Measurements from ENCODE around the gene SLC9A2.

SLC9A2 gene

DNA sequence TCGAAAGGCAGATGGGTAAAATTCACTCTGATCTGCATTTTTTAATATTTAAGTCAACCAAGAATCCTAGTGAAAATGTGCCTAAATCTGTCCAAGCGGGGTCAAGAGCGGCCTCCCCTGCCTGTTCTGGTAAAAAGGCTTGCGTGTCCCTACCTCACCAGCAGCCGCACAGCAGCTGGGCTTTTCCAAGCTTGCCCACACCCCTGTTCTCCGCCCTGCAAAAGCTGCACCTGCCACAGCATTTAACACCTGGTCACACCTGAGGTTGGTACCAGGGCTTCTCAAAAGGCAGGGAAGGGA, 116.7 kb downstream of the SLC9A2 start:
- no peak for DNase-seq

DNA sequence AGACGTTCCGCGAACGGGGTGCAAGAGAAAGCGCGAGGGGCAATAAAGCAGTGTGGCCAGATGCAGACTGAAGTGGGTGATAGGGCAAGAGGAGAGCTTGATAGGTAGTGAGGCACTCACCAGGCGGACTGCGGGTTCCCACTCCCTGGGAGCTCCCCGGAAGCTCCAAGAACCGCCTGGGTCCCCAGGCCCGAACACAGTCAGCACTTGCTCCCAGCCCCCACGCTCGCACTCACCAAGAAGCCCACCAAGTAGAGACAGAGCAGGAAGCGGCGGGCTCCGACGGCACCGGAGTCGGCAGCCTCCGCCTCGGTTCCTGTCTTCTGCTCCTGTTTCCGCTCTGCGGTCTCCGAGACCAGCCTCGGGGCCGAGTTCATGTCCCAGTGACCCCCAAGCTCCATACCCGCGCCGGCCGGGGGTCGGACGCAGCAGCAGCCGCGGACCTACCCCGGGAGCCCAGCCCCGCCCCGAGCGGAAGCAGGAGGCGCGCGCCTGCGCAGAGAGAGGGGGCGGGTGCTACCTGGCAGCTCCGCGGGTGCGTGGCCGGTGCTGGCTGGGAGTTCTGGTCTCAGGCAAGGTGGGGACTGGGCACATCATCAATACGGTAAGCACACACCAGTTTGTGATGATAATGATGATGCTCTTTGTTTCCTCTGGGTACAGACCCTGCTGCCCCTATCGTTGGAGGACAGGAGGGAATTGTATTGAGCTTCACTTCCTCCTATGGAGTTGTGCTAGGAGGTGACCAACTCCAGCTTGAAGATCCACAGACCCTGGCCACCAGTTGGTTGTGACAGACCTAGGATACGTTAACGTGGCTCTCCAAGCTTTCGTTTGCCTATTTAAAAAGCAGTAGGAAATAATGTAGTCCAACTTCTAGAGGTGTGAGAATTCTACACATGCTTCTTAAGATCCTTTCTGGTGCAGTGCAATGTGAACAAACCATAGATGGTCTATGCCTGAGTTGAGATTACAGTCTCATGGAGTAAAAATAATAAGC, 117.4 kb downstream of the SLC9A2 start:
- peak; percentile 59 to 72 for DNase-seq

DNA sequence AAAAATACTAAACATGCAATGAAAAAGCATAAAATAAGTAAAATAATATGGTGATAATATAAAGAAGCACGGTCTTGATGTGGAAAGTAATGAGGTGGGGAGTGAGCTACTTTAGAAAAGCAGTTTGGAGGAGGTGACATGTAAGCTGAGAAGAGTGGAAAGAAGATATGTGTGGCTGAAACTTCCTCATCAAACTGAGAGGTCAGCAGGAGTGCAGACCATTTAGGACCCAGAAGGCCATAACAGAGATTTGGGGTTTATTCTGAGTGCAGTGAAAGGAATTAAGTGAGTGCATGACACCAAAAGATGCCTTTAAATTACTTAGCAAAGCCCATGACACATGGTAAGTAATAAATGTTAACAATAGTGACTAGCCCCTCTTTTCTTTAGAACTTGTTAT, 118.1 kb downstream of the SLC9A2 start:
- no peak for DNase-seq

DNA sequence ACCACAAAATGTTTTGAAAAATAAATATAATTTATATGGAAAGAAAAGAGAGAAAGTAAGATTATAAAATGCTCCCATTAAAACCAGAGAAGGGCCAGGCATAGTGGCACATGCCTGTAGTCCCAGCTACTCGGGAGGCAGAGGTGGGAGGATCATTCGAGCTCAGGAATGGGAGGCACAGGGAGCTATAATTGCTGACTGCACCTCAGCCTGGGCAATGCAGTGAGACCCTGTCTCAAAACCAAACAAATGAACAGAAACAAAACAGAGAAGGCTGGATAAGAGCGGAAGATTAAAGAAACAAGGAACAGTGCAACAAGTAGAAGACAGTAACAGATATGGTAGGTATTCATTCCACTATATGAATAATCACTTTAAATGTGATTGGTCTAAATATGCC, 123.9 kb downstream of the SLC9A2 start:
- no peak for DNase-seq

DNA sequence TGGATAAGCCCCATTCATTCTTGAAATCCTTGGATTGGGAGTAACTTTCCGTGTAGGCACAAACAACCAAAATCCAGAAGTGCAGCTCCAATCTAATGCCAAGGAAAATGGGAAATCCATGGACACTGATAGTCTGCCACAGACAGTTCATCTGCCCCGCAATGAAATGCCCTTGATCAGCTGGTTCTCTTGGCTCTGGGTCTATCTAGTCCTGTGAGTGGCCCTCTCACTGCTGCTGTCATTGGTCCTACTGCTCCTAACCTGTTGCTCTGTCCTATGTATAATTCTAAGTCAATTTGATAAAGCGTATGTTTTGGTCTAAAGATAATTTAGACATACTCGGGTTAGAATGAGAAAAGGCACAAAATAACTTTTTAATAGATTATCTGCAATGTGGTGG, 128.8 kb downstream of the SLC9A2 start:
- no peak for DNase-seq

DNA sequence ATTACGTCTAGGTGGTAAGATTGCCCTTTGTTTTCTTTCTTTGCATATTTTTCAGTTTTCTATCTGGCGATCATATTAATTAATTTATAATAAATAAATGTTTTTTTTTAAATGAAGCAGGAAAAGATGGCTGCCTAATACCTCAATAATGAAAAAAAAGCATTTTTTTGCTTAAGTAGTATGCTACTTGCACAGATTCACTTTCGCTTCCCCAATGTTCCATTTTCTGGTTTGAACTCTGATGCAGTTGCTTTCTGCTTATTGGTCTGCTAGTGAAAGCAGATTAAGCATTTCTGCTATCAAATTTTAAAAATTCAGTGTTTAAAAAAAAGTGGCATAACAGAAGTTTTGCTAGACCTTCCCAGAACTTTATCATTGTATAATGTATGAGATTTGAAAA, 130.6 kb downstream of the SLC9A2 start:
- no peak for DNase-seq

DNA sequence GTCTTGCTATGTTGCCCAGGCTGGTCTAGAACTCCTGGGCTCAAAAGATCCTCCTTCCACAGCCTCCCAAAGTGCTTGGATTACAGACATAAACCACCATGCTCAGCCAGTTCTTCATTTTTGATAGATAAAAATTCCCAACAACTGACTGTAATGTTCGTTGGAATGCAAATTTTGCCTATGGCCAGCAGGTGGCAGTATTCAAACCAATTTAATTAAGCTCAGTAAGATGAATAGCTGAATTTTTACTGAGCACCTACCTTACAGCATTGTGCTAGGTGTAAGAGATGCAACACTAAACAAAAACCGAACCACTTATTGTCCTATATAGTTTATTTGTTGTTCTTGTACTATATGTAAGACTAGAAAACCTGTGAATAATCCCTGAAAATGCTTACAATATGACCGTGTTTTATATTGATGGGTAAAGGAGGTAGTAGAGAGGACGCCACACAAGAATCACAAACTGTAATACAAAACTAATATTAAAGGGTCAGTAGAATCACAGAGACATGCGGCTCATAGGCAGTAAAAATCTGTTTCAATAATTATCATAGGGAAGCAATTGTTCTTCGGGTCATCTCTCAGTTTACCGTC, 134.3 kb downstream of the SLC9A2 start:
- DNase-seq, result peak; percentile 54 to 69

DNA sequence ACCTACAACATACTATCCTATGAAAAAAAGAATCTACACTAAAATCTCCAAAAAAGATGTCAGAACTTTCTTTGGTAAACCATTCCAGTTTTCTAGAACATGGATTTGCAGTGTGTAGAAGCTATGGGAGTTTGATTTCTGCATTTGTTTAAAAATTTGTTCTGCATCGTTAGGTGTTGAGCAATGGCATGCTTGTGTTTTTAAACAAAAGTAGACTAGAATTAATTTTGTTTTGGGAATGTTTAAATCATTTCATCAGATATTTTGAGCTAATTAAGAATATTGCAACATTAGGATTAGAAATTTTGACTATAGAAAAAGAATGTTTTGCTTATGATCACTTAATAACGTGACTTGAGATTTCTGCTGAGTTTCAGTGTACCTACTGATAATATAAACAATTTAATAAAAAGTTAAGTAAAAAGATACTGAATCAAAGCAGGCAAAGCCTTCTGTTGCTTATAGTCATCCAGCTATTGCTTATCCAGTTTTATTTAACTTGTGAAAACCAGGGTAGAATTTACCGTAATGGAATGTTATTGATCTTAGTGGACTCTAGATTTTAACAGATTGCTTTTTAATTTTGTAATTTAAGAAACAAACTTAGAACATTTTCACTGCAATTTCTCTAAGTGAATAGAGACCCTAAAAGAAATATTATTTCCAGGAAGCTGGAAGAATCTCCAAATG, 135.2 kb downstream of the SLC9A2 start:
- no peak for DNase-seq

DNA sequence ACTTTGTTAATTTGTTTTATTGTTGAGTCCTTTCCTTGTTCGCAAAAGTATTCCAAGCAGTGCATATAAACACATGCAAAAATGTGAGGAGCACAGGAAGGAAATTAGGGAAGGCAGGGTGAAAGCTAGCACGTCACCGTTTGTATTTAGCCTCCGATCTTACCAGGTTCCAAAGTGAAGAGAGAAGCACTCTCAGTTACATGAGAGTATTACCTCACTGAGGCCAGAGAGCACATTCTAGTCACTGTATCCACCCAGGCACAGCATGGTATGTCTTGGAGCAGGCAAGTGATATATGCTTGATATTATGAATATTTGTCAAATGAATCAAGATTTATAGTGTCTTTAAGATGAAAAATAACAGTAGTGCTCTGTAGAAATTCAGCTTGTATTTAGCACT, 135.9 kb downstream of the SLC9A2 start:
- DNase-seq, result no peak

DNA sequence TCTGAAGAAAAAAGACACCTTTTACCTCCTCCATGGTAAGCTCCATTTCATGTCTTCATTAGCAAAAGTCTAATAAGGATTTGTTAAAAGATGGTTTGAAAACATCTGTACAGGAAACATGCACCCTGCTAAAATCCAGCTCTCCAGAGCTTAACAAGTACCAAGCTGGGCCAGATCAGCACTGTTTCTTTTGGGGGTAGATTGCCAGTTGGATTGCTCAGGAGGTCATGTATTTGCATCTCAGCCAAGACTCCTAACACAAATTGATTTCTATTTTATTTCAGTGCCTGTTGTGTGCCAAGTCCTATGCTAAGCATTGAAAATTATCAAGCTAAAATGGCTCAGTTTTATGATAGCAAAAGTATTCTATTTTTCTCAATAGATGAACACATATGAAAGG, 139.1 kb downstream of the SLC9A2 start:
- no peak for DNase-seq

All from inflammatory macrophage (primary cell).